GM12878 (cell line): ENCODE results near the gene DLEC1. TPM values are rescaled to one million over a fixed set of nuclear protein-coding genes. Genes with fewer than 3 reads are reported as not detected.
A peak's percentile ranks its signal among the peaks of the same experiment; 100 is the strongest.

ENCODE experiments used
- ATAC-seq: fragments of 200-7000 bp; cut with Tn5 transposase; 3 replicates; pipeline ENCODE4 v1.9.1; 2020; ENCODE audit warnings: mild to moderate bottlenecking, moderate library complexity
- BruUV-seq: library from RNA; stranded (reverse); fragments of 400-500 nt; replicated peaks from 2 replicates; lab custom pipeline; 2021; lab: Mats Ljungman, UMichigan
- CTCF ChIA-PET: fragments of 300-600 bp; sonication (Branson Sonifier 250); formaldehyde crosslinking; extraction: SDS; loops from one replicate; lab custom pipeline; 2021; ENCODE audit warnings: inconsistent platforms; lab: Yijun Ruan, JAX
- POLR2A ChIA-PET: fragments of 350-600 bp; formaldehyde crosslinking; extraction: SDS; loops from one replicate; lab custom pipeline; 2021; ENCODE audit warnings: inconsistent platforms; lab: Charles Lee
- RAD21 ChIA-PET: fragments of 300-600 bp; sonication (Branson Sonifier 250); formaldehyde crosslinking; loops from one replicate; lab custom pipeline; 2023; ENCODE audit warnings: antibody characterized with exemption; ENCODE audit not compliant: unreplicated experiment; lab: Charles Lee
- SMC1A ChIA-PET: fragments of 300-600 bp; sonication (Branson Sonifier 250); formaldehyde crosslinking; loops from one replicate; lab custom pipeline; 2023; ENCODE audit not compliant: unreplicated experiment, uncharacterized antibody; lab: Charles Lee
- DNase-seq: peaks from one replicate; pipeline ENCODE4 v3.0.0-alpha.2; 2011; ENCODE audit warnings: low read depth, low spot score
- FAIRE-seq: peaks from 3 replicates; lab custom pipeline; 2011; peaks lifted over from hg19 to GRCh38; lab: Jason Lieb, UNC
- H2AFZ ChIP-seq: 2 replicates; pipeline ENCODE4 v1.6.0; 2011; ENCODE audit warnings: low read depth, low read length, control low read depth; ENCODE audit not compliant: control insufficient read depth
- H3K27ac ChIP-seq: 2 replicates; pipeline ENCODE4 v1.5.1; 2011; ENCODE audit warnings: control low read depth; ENCODE audit not compliant: control insufficient read depth, insufficient read depth
- H3K27me3 ChIP-seq, 2 experiments: replicated peaks in 1 of 2; 2 replicates each; pipeline versions ENCODE4 v1.6.0 to v1.6.1; 2011; ENCODE audit warnings: low read length in 1 of 2; ENCODE audit not compliant: control insufficient read depth in 2 of 2, insufficient read depth in 2 of 2
- H3K36me3 ChIP-seq, 2 experiments: 2 replicates each; pipeline ENCODE4 v1.5.1; 2011; ENCODE audit warnings: low read length in 1 of 2; ENCODE audit not compliant: control insufficient read depth in 2 of 2, insufficient read depth in 2 of 2
- H3K4me1 ChIP-seq: 2 replicates; pipeline ENCODE4 v1.6.1; 2011; ENCODE audit warnings: mild to moderate bottlenecking, low read length, moderate library complexity, mixed read lengths; ENCODE audit not compliant: control insufficient read depth, insufficient read depth
- H3K4me2 ChIP-seq: 2 replicates; pipeline ENCODE4 v1.6.0; 2011; ENCODE audit warnings: control low read depth; ENCODE audit not compliant: control insufficient read depth, insufficient read depth
- H3K4me3 ChIP-seq: fragments of 200-600 bp; sonication (generic); 2 replicates; pipeline ENCODE4 v1.5.1; 2016
- H3K79me2 ChIP-seq: 2 replicates; pipeline ENCODE4 v1.6.0; 2011; ENCODE audit warnings: low read length; ENCODE audit not compliant: control insufficient read depth, insufficient read depth
- H3K9ac ChIP-seq: 2 replicates; pipeline ENCODE4 v1.8.0; 2011; ENCODE audit warnings: low read length, control low read depth, mixed read lengths; ENCODE audit not compliant: control insufficient read depth, insufficient read depth
- H3K9me3 ChIP-seq: replicated peaks from 3 replicates; pipeline ENCODE4 v1.5.1; 2011; ENCODE audit warnings: mild to moderate bottlenecking, low read length; ENCODE audit not compliant: control insufficient read depth, insufficient read depth
- H4K20me1 ChIP-seq: 2 replicates; pipeline ENCODE4 v1.6.0; 2011; ENCODE audit not compliant: control insufficient read depth, insufficient read depth
- ATF2 ChIP-seq: IDR thresholded peaks from 2 replicates; pipeline ENCODE4 v1.6.1; 2012; ENCODE audit warnings: low read length, inconsistent platforms
- CTCF ChIP-seq, 3 experiments: IDR thresholded peaks in 2 of 3; conservative IDR thresholded peaks in 1 of 3; 2 replicates each; pipeline ENCODE4 v1.5.1; 2011; ENCODE audit warnings: low read depth in 3 of 3, low read length in 3 of 3, mild to moderate bottlenecking in 3 of 3, control low read depth in 2 of 3, moderate library complexity in 2 of 3, inconsistent platforms in 1 of 3, mixed read lengths in 1 of 3; ENCODE audit not compliant: control insufficient read depth in 2 of 3, insufficient read depth in 1 of 3; ENCODE audit errors: extremely low read depth in 1 of 3
- EP300 ChIP-seq, 2 experiments: fragments of 150-350 bp in 1 of 2; IDR thresholded peaks; 2 replicates each; pipeline ENCODE4 v1.6.1; 2011 to 2012; ENCODE audit warnings: low read depth in 2 of 2, low read length in 2 of 2, borderline replicate concordance in 1 of 2, improper control_type of control experiment in 1 of 2, inconsistent platforms in 1 of 2; ENCODE audit not compliant: control insufficient read depth in 1 of 2
- FOS ChIP-seq: IDR thresholded peaks from 3 replicates; pipeline ENCODE4 v1.6.1; 2011; ENCODE audit warnings: borderline replicate concordance; ENCODE audit not compliant: insufficient read length; ENCODE audit errors: extremely low read depth
- MXI1 ChIP-seq: fragments of 150-350 bp; IDR thresholded peaks from 2 replicates; pipeline ENCODE4 v1.6.1; 2011; ENCODE audit warnings: low read depth, mild to moderate bottlenecking, inconsistent platforms, low read length, improper control_type of control experiment
- NFXL1 ChIP-seq: fragments of 450-650 bp; IDR thresholded peaks from 2 replicates; pipeline ENCODE4 v1.6.1; 2017; ENCODE audit warnings: antibody characterized with exemption, mild to moderate bottlenecking, borderline replicate concordance
- POLR2A ChIP-seq: IDR thresholded peaks from 2 replicates; pipeline ENCODE4 v1.6.1; 2011; ENCODE audit warnings: low read depth, mild to moderate bottlenecking, low read length
- RAD21 ChIP-seq: IDR thresholded peaks from 2 replicates; pipeline ENCODE4 v1.6.1; 2011; ENCODE audit warnings: mild to moderate bottlenecking, low read depth, low read length, moderate library complexity; ENCODE audit not compliant: insufficient read depth
- RUNX3 ChIP-seq: IDR thresholded peaks from 2 replicates; pipeline ENCODE4 v1.6.1; 2012; ENCODE audit warnings: low read length, inconsistent platforms
- SMC3 ChIP-seq: IDR thresholded peaks from 2 replicates; pipeline ENCODE4 v1.6.1; 2011; ENCODE audit warnings: low read length, improper control_type of control experiment, borderline replicate concordance
- YBX1 ChIP-seq: fragments of 450-650 bp; IDR thresholded peaks from 2 replicates; pipeline ENCODE4 v1.6.1; 2016; ENCODE audit warnings: antibody characterized with exemption
- ZNF24 ChIP-seq: fragments of 450-650 bp; IDR thresholded peaks from 2 replicates; pipeline ENCODE4 v1.6.1; 2017; ENCODE audit warnings: antibody characterized with exemption, mild to moderate bottlenecking
- WGBS: methylation state at CpG from one replicate; pipeline ENCODE4 v1.1.6; 2016; ENCODE audit warnings: low lambda C conversion rate; ENCODE audit not compliant: insufficient replicate concordance, insufficient coverage; ENCODE audit errors: missing lambda C conversion rate; 5-methylcytosine and 5-hydroxymethylcytosine counted together
- in situ Hi-C: fragments of 300-500 bp; cut with MboI; formaldehyde crosslinking; loops from 9 replicates; pipeline ENCODE4 v1.14.3; 2018; ENCODE audit warnings: mixed read lengths
- intact Hi-C: fragments of 100-400 bp; cut with micrococcal nuclease; formaldehyde crosslinking; loops from one replicate; pipeline ENCODE4 v1.14.2; 2022; ENCODE audit not compliant: unreplicated experiment
- polyA plus RNA-seq, 11 experiments: library from polyadenylated mRNA; depleted of rRNA in 4 of 11; unstranded in 6 of 11; stranded (reverse) in 5 of 11; fragments of >200 nt; fragmentation: Nextera tagmentation in 4 of 11; fragmentation: Illumina TruSeq in 1 of 11; extraction: Ambion mirVana in 4 of 11; extraction: Trizol in 1 of 11; gene quantifications; 1 replicate in 1 of 11; 2 replicates in 10 of 11; pipeline versions ENCODE4 v1.2.1 to v1.2.3, GENCODE V29; 2011 to 2016; ENCODE audit warnings: inconsistent platforms in 2 of 11, missing spikeins in 2 of 11, low read depth in 1 of 11
- total RNA-seq, 4 experiments: library from RNA; depleted of rRNA in 3 of 4; stranded (reverse); fragments of >200 nt in 3 of 4; fragmentation: Illumina TruSeq in 1 of 4; extraction: Trizol in 1 of 4; gene quantifications; 2 replicates each; pipeline versions ENCODE4 v1.2.1 to v1.2.3, GENCODE V29; 2013 to 2021
- TF ChIP-seq, protein P1 (sequence below): IDR thresholded peaks from 2 replicates; pipeline ENCODE4 v1.6.1; 2012; ENCODE audit warnings: low read depth, low read length, improper control_type of control experiment

The DLEC1 gene
- total and polyA plus RNA-seq, 10 of the 15 experiments (the other 5 are each of a cell fraction or from before 2014, with no cell fraction given): 0.03 to 0.29 (median 0.07) TPM; not detected in 3

DNA sequence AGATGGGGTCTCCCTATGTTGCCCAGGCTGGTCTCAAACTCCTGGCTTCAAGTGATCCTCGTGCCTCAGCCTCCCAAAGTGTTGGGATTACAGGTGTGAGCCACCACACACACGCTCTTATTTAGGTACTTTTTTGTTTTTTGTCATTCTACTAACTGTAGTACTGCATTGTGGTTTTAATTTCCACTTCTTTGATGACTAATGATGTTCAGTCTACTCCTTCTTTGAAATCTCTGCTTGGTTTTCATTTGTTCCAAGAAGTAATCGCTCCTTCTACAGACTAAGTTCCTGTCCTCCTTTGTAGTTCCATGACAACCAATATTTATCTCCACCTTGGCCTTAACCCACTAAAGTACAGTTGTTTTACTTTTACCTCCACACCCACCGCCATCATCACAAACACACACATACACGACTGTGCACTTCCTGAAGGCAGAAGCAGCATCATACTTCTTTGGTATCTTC, 529 bp upstream of the DLEC1 start (continued):
- TF ChIP-seq FOS (no peak), ATF2 (no peak), YBX1 (no peak), EP300 (IDR thresholded peaks at IDR 0.05; ENCODE audit: borderline replicate concordance in 1 of 2, control insufficient read depth in 1 of 2, low read depth in 2 of 2, low read length in 2 of 2) (no peak), ZNF24 (no peak), NFXL1 (no peak)

GRCh38 chr3:38039899-38040261, 872 bp downstream of the DLEC1 start:
- H4K20me1 ChIP-seq: no peaks in the 10 kb centered on the region
- RAD21 ChIA-PET: no interaction called here
- H3K4me1 ChIP-seq: peaks cover 13% of the 10 kb centered on the region
- no TSS peak for BruUV-seq
- no peaks in the 10 kb centered on the region for H3K9me3 ChIP-seq
- FAIRE-seq (no peak), ATAC-seq (peak; percentile 85), DNase-seq (peak; percentile 16)
- no peaks in the 10 kb centered on the region for H3K79me2 ChIP-seq
- no peak overlapping the region for H3K27ac ChIP-seq
- H3K4me2 ChIP-seq: peak overlapping the region; percentile 84
- in situ Hi-C loops: no loop called here
- SMC1A ChIA-PET: no interaction called here
- no peak overlapping the region for H3K9ac ChIP-seq
- peak overlapping the region; percentile 71; the same call in 1 of the 2 replicates for H3K4me3 ChIP-seq
- POLR2A ChIA-PET: interaction anchor here (0.8 kb wide), 1 partner anchor 72 kb away, joined by 3 read pairs; no protein-coding TSS in a partner anchor
- WGBS: 8% methylated on average over 11 of the region's 11 CpGs
- CTCF ChIA-PET: interaction anchor here (1.3 to 2.5 kb wide), 5 partner anchors 35 to 79 kb away, joined by 3 to 9 read pairs (median 4); no protein-coding TSS in a partner anchor
- peaks cover 0 to 3% of the 10 kb centered on the region in 2 experiments; a peak in 2 of 4 replicates for H3K27me3 ChIP-seq
- intact Hi-C loops: loop anchor here (1.0 kb wide), 1 partner anchor 36 kb away; no protein-coding TSS in a partner anchor
- TF ChIP-seq POLR2A (no peak), CTCF (IDR thresholded peaks at IDR 0.05 in 2 of 3, conservative IDR thresholded peaks at IDR 0.05 in 1 of 3; ENCODE audit: control insufficient read depth in 2 of 3, extremely low read depth in 1 of 3, insufficient read depth in 1 of 3, low read depth in 3 of 3, low read length in 3 of 3) (peak; percentile 30 to 57 (median 34); a peak in 3 of 6 replicates), RUNX3 (peak; percentile 31; the same call in 1 of the 2 replicates), MXI1 (peak; percentile 23; the same call in 1 of the 2 replicates), RAD21 (no peak), SMC3 (peak; percentile 28; the same call in 1 of the 2 replicates)
- TF ChIP-seq, protein P1, sequence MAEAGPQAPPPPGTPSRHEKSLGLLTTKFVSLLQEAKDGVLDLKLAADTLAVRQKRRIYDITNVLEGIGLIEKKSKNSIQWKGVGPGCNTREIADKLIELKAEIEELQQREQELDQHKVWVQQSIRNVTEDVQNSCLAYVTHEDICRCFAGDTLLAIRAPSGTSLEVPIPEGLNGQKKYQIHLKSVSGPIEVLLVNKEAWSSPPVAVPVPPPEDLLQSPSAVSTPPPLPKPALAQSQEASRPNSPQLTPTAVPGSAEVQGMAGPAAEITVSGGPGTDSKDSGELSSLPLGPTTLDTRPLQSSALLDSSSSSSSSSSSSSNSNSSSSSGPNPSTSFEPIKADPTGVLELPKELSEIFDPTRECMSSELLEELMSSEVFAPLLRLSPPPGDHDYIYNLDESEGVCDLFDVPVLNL: no peak
- H3K36me3 ChIP-seq: no peaks in the 10 kb centered on the region
- peak overlapping the region; percentile 45 for H2AFZ ChIP-seq
